Kidney capillary endothelial cell (primary cell): ENCODE results near the gene ABHD16A.

Source experiments
- DNase-seq: peaks from one replicate; pipeline ENCODE4 v3.0.0-alpha.2; 2018; ENCODE audit warnings: low spot score

ABHD16A gene

DNA sequence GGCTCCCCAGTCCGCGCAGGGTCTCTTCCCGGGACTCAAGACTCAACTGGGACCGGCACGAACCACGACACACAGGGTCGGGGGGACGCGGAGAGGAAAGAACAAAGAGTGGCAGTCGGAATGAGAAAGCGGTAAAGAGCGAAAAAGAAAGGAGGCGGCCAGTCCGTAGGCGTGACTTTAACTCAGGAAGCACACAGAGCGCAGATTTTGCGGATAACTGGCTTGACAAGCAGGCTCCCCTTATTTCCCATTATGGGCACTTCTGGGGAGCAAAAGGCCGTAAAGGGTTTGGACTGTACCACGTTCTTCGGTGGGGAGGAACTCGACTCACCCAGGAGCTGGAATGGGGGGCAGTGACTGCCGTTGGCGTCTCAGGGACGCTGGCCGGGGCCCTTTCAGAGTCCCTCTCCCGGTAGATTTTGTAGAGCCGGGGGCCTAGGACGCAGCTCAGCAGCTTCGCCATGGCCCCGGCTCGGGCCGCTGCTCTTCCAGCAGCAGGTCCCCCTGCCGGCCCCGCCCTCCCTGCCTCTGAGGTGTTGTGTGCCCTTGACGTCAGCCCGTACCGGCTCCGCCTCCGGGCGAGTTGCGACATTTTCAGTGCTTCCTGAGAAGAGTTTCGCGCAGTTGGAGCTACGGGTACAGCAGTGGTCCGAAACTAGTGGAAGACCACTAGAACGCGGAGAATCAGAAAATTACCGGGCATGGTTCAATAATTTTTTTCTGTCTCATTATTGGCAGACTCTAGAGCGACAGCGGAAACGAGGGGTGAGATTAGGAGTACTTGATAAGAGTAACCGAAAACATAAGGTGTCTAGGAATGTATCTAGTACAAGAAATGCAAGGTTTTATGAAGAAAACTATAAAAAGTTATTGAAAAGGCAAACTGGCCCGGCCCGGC, at the start of gene ABHD16A:
Gene ABHD16A, minus strand, starts transcription at position 506 of the 898 bp plus-strand sequence. Its CDS starts 43 bp downstream, at position 463.
- DNase-seq: peak; percentile 97

GRCh38 chr6:31752739-31753319, 49.7 kb upstream of the ABHD16A start:
- peak; percentile 49 for DNase-seq

GRCh38 chr6:31750411-31751022, 47.4 kb upstream of the ABHD16A start:
- no peak for DNase-seq

DNA sequence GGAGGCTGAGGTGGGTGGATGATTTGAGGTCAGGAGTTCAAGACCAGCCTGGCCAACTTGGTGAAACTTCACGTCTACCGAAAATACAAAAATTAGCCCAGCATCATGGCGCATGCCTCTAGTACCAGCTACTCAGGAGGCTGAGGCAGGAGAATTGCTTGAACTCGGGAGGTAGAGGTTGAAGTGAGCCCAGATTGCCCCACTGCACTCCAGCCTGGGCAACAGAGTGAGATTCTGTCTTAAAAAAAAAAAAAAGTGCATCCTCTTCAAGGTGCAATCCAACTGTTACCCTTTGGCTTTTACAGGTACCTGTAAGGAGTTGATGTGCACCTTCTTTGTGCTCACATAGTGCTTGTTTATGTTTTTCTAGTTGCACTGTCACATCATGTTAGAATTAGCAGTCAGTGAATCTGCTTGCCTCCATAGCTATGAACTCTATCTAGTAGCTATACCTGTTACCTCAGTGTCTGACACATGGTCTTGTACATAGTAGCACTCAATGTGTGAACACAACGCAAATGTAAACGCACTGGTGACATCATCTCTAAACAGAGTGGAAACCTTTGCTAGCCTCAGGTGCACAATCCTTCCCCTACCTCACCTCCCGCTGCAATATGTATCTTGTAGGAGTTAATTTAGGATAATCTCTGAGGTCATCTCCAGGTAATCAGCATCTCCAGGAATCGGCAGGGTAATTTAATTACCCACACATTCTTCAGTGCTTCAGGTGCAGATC, 46.3 kb upstream of the ABHD16A start:
- no peak for DNase-seq

GRCh38 chr6:31744422-31744821, 41.3 kb upstream of the ABHD16A start:
- no peak for DNase-seq

- DNase-seq: no peak
These were observed 39.8 kb upstream of the ABHD16A start for GRCh38 chr6:31742894-31743293.

GRCh38 chr6:31741815-31742214, 38.7 kb upstream of the ABHD16A start:
- DNase-seq: no peak

- no peak for DNase-seq
These were observed 37.5 kb upstream of the ABHD16A start for GRCh38 chr6:31740397-31741223.

GRCh38 chr6:31739639-31740396, 36.7 kb upstream of the ABHD16A start, which contains the start of gene MSH5:
TSS of gene MSH5 (plus strand) at chr6:31740005. CDS start at chr6:31740467, 462 bp downstream.
- DNase-seq: peak; percentile 100

- DNase-seq: peak; percentile 86
These were observed 35.2 kb upstream of the ABHD16A start for GRCh38 chr6:31737991-31738979.

GRCh38 chr6:31737315-31737990, 34.3 kb upstream of the ABHD16A start:
- DNase-seq: peak; percentile 82

- no peak for DNase-seq
These were observed 33.7 kb upstream of the ABHD16A start for GRCh38 chr6:31736768-31737314.

DNA sequence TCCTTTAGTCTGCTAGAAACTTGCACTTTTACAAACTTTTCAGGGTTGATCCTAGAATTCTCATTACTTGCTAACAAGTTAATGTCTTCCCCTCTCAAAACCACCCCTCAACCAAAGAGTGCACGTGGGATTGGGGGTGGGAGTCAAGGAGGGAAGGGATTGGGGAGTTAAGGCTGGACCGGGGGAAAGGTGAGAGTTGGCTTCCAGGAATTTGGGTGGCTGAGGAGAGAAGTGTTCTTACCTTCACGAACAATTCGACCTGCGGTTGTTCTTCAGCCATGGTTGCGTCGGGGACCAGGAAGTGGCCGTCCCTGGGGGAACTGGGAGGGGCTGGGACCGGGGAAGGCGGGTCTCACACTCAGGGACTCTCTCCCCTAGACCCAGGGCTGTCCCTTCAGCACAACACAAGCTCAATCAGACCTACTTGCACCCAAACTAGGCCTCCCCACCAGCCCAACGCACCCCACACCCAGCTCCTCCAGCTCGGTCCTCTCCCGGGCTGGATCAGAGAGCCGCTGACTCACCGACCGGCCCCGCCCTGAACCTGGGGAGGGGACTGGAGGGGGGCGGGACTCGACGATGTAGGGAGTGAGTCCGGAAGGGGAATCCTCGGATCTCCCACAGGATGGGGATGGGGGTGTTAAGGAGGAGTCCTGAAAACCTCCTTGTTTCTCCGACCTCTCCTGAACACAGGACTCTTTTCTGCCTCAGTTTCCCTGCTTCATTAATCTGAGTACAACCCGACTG, 33.1 kb upstream of the ABHD16A start, which contains the start of gene CLIC1:
Gene CLIC1, minus strand, starts transcription at position 510 of the 747 bp plus-strand sequence. Its CDS starts 230 bp downstream, at position 280.
- peak; percentile 78 for DNase-seq

GRCh38 chr6:31734821-31735406, 31.8 kb upstream of the ABHD16A start:
- DNase-seq: peak; percentile 97

GRCh38 chr6:31734247-31734820, 31.2 kb upstream of the ABHD16A start:
- DNase-seq: no peak

DNA sequence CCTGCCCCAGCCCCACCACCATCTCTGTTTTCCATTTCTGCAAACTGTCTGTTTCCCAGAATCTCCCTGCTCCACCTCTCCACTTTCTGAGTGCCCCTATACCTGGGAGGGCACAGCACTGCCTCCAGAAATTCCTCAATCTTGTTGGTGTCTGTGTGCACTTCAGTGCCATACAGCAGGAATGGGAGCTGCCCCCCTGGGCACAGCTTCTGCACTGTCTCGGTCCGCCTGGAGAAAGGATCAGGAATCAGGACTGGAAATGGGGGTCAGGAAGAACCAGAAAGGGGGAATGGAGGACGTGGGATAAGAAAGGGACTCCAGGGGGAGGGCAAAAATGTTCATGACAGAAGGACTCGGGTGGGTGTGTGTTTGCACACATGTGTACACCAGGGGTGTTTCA, 30.6 kb upstream of the ABHD16A start:
- no peak for DNase-seq

GRCh38 chr6:31732029-31732428, 28.9 kb upstream of the ABHD16A start:
- no peak for DNase-seq
